ENCODE data around the gene STK33.

- TF ChIP-seq, protein P1, sequence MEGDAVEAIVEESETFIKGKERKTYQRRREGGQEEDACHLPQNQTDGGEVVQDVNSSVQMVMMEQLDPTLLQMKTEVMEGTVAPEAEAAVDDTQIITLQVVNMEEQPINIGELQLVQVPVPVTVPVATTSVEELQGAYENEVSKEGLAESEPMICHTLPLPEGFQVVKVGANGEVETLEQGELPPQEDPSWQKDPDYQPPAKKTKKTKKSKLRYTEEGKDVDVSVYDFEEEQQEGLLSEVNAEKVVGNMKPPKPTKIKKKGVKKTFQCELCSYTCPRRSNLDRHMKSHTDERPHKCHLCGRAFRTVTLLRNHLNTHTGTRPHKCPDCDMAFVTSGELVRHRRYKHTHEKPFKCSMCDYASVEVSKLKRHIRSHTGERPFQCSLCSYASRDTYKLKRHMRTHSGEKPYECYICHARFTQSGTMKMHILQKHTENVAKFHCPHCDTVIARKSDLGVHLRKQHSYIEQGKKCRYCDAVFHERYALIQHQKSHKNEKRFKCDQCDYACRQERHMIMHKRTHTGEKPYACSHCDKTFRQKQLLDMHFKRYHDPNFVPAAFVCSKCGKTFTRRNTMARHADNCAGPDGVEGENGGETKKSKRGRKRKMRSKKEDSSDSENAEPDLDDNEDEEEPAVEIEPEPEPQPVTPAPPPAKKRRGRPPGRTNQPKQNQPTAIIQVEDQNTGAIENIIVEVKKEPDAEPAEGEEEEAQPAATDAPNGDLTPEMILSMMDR (IDR thresholded peaks at IDR 0.05; ENCODE audit: borderline replicate concordance, extremely low read depth, low read length, poor library complexity, severe bottlenecking): no peak
- no peak for TF ChIP-seq EZH2 (IDR thresholded peaks at IDR 0.05; ENCODE audit: borderline replicate concordance, low read depth, low read length, severe bottlenecking)
Measured at GRCh38 chr11:8363921-8364320, 230.1 kb downstream of the STK33 start.
